GM19238 (cell line): Measurements from ENCODE around the gene RDH11.
"Not testable (repeated sequence)": the region's sequence is repeated elsewhere in the genome, so short reads cannot be mapped to it uniquely, and the experiment has no call there.

ENCODE experiments used
- DNase-seq: peaks from one replicate; pipeline ENCODE4 v3.0.0; 2011; ENCODE audit warnings: low spot score; ENCODE audit not compliant: insufficient read length

RDH11 gene

GRCh38 chr14:67704484-67705089, 9.0 kb upstream of the RDH11 start:
- DNase-seq: peak; percentile 37

GRCh38 chr14:67703997-67704396, 8.4 kb upstream of the RDH11 start:
- DNase-seq: no peak

GRCh38 chr14:67701492-67701891, 5.9 kb upstream of the RDH11 start, which contains the start of gene RDH12:
TSS of gene RDH12 (plus strand) at chr14:67701886. CDS start at chr14:67722643, 20,757 bp downstream.
- DNase-seq: not testable (repeated sequence)

GRCh38 chr14:67698179-67698578, 2.6 kb upstream of the RDH11 start:
- no peak for DNase-seq

GRCh38 chr14:67697006-67697405, 1.4 kb upstream of the RDH11 start:
- no peak for DNase-seq

- DNase-seq: peak; percentile 74
Observed at GRCh38 chr14:67694791-67695393, 672 bp downstream of the RDH11 start.

GRCh38 chr14:67690011-67690410, 5.6 kb downstream of the RDH11 start:
- DNase-seq: no peak

- no peak for DNase-seq
Observed at GRCh38 chr14:67683842-67684241, 11.7 kb downstream of the RDH11 start.

GRCh38 chr14:67680941-67681340, 14.6 kb downstream of the RDH11 start:
- no peak for DNase-seq

- peak; percentile 39 for DNase-seq
Observed at GRCh38 chr14:67680121-67680602, 15.4 kb downstream of the RDH11 start.

- DNase-seq: no peak
Observed at GRCh38 chr14:67679006-67679405, 16.6 kb downstream of the RDH11 start.

- no peak for DNase-seq
Observed at GRCh38 chr14:67675219-67675582, 20.4 kb downstream of the RDH11 start.

- DNase-seq: peak; percentile 80
Observed at GRCh38 chr14:67674480-67675218, 20.9 kb downstream of the RDH11 start, which contains the start of gene VTI1B. TSS of gene VTI1B (minus strand) at chr14:67674632. CDS start at chr14:67674489, 143 bp downstream.

- peak; percentile 51 for DNase-seq
Observed at GRCh38 chr14:67674139-67674479, 21.5 kb downstream of the RDH11 start.

GRCh38 chr14:67673451-67673850, 22.1 kb downstream of the RDH11 start:
- no peak for DNase-seq

GRCh38 chr14:67668559-67668958, 27.0 kb downstream of the RDH11 start:
- DNase-seq: no peak

GRCh38 chr14:67666750-67667449, 28.7 kb downstream of the RDH11 start:
- DNase-seq: peak; percentile 22

GRCh38 chr14:67665868-67666267, 29.7 kb downstream of the RDH11 start:
- no peak for DNase-seq

- no peak for DNase-seq
Observed at GRCh38 chr14:67663633-67664032, 31.9 kb downstream of the RDH11 start.

GRCh38 chr14:67653651-67654280, 41.8 kb downstream of the RDH11 start:
- DNase-seq: no peak

- no peak for DNase-seq
Observed at GRCh38 chr14:67652189-67652588, 43.4 kb downstream of the RDH11 start.
